IPS DF 6.9 (cell line): ENCODE measurements around the gene KCNQ1OT1.

ENCODE experiments used
- DNase-seq: peaks from one replicate; pipeline ENCODE4 v3.0.0-alpha.2; 2013; ENCODE audit warnings: low read depth, low spot score
- H3K27ac ChIP-seq: one replicate; pipeline ENCODE4 v1.5.1; 2013; ENCODE audit warnings: low read length, control low read depth
- H3K27me3 ChIP-seq: 2 replicates; pipeline ENCODE4 v1.6.1; 2013; ENCODE audit warnings: mild to moderate bottlenecking, low read length; ENCODE audit not compliant: control insufficient read depth, insufficient read depth
- H3K36me3 ChIP-seq: 2 replicates; pipeline ENCODE4 v1.6.1; 2013; ENCODE audit warnings: low read length; ENCODE audit not compliant: control insufficient read depth, insufficient read depth
- H3K4me1 ChIP-seq: 2 replicates; pipeline ENCODE4 v1.6.1; 2013; ENCODE audit warnings: low read length; ENCODE audit not compliant: control insufficient read depth, insufficient read depth
- H3K4me3 ChIP-seq: 2 replicates; pipeline ENCODE4 v1.5.1; 2013; ENCODE audit warnings: mild to moderate bottlenecking, low read length
- H3K9me3 ChIP-seq: 2 replicates; pipeline ENCODE4 v1.6.1; 2013; ENCODE audit warnings: low read length, inconsistent platforms; ENCODE audit not compliant: control insufficient read depth, insufficient read depth
- WGBS: extraction: QIAGEN DNeasy Blood & Tissue Kit; methylation state at CpG from one replicate; pipeline ENCODE4 v1.1.7; 2013; ENCODE audit warnings: mixed read lengths, missing lambda C conversion rate; ENCODE audit not compliant: insufficient read length, insufficient coverage; 5-methylcytosine and 5-hydroxymethylcytosine counted together

The KCNQ1OT1 gene

GRCh38 chr11:2592559-2593392, 107.0 kb downstream of the KCNQ1OT1 start:
- no peak for DNase-seq
- no peaks in the 10 kb centered on the region for H3K36me3 ChIP-seq
- H3K27ac ChIP-seq = no peak overlapping the region
- H3K4me3 ChIP-seq = no peak overlapping the region
- H3K27me3 ChIP-seq = peaks cover 41% of the 10 kb centered on the region
- no peaks in the 10 kb centered on the region; the same call in 1 of the 2 replicates for H3K4me1 ChIP-seq
- H3K9me3 ChIP-seq = no peaks in the 10 kb centered on the region
- WGBS = no CpG with 5 or more reads among the region's 16 CpGs

GRCh38 chr11:2591805-2592204, 108.0 kb downstream of the KCNQ1OT1 start:
- Histone ChIP-seq H3K27me3 (peaks cover 41% of the 10 kb centered on the region), H3K36me3 (no peaks in the 10 kb centered on the region), H3K4me3 (no peak overlapping the region), H3K4me1 (no peaks in the 10 kb centered on the region; the same call in 1 of the 2 replicates), H3K9me3 (no peaks in the 10 kb centered on the region), H3K27ac (no peak overlapping the region)
- no CpG with 5 or more reads among the region's 10 CpGs for WGBS
- DNase-seq = no peak

DNA sequence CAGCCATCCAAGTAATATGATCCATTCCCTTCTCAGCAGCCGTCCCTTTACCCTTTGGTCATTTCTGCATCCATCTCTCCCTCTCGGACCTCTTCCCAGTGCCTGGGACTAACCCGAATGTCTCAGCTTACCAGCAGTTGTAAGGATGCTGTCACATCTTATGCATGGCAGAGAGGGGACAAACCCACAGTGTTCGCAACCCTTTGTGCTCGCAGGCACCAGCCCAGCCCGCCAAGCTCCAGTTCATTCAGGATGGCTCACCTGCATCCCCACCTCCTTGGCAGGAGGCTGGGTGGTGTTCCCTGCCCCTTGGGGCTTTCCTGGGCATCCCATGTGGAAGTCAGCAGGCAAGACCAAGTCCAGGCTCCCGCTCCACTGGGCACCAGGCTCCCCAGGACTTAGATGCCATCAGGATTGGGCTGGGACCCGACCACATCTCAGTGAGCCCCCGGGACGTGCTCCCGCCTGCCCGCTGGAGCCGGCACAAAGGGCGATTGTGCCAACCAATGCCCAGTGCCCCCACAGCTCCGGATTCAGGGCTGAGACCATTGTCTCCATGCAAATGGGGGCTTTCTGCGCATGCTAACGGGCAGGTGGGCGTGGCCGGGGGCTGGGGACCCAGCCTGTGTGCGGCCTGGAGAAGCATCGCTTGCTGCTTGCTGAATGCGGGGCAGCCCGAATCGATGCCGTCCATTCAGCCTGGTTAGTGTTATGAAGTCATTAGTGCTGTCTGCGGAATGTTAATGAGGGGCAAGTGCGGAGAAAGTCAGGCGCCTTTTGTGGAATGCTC, 108.6 kb downstream of the KCNQ1OT1 start:
- Histone ChIP-seq H3K9me3 (no peaks in the 10 kb centered on the region), H3K36me3 (no peaks in the 10 kb centered on the region), H3K27me3 (peaks cover 41% of the 10 kb centered on the region), H3K27ac (no peak overlapping the region), H3K4me1 (no peaks in the 10 kb centered on the region; the same call in 1 of the 2 replicates), H3K4me3 (no peak overlapping the region)
- no CpG with 5 or more reads among the region's 28 CpGs for WGBS
- no peak for DNase-seq

DNA sequence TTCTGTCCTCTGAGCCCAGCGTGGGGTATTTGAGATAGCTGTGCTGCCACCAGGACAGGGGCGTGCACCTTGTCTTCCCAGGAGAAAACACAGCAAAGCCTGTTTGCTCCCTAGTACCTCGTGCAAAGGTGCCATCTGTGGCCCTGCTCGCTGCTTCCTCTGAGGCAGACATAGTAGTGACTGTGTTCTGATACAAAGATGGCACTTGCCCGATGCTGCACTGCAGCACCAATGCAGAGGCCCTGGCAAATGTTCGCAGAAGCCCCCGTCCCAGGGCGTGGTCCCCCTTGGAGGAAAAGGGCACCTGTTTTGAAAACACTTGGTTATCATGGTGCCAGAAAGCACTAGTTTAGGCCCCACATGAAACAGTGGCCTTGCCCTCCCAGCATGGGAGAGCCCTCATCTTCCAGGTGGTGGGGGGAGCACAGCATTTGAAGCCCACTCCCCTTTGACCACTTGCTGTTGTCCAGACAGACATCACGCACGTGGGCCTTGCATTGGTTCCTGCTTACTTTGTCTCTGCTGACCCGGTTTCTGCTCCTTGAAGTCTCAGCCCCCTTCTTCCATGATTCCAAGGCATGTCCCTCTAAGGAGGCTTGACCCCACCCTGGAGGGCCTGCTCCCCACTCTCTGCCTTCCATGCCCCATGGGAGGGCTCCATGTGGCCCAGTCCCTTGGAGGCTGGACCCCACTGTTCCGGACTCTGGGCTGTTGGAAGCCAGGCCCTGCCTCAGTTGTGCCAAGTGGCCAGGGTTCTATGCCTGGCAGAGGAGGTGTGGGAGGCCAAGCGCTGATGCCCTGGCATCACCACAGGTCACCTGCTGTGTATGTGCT, 109.4 kb downstream of the KCNQ1OT1 start:
- no peak overlapping the region for H3K27ac ChIP-seq
- peaks cover 45% of the 10 kb centered on the region for H3K27me3 ChIP-seq
- no peaks in the 10 kb centered on the region; the same call in 1 of the 2 replicates for H3K4me1 ChIP-seq
- no peak for DNase-seq
- no peaks in the 10 kb centered on the region for H3K9me3 ChIP-seq
- no peaks in the 10 kb centered on the region for H3K36me3 ChIP-seq
- no CpG with 5 or more reads among the region's 13 CpGs for WGBS
- H3K4me3 ChIP-seq = no peak overlapping the region

DNA sequence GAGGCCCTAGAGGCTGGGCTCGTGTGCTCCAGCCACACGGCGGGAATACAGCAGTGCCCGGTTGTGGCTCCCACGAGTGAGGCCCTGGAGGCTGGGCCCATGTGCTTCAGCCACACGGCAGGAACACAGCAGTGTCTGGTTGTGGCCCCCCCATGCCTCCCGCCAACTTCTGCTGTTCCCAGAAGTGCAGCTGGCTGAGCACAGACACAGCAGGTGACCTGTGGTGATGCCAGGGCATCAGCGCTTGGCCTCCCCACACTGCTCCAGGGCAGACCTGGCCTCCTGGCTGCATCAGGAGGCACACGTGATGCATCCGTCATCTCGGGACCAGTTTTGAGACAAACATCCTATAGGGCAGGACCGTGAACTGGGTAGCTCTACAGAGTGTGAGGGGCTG, 110.3 kb downstream of the KCNQ1OT1 start:
- H3K36me3 ChIP-seq = no peaks in the 10 kb centered on the region
- no peaks in the 10 kb centered on the region; the same call in 1 of the 2 replicates for H3K4me1 ChIP-seq
- H3K9me3 ChIP-seq = no peaks in the 10 kb centered on the region
- no CpG with 5 or more reads among the region's 12 CpGs for WGBS
- no peak for DNase-seq
- no peak overlapping the region for H3K4me3 ChIP-seq
- peaks cover 49% of the 10 kb centered on the region for H3K27me3 ChIP-seq
- H3K27ac ChIP-seq = no peak overlapping the region

DNA sequence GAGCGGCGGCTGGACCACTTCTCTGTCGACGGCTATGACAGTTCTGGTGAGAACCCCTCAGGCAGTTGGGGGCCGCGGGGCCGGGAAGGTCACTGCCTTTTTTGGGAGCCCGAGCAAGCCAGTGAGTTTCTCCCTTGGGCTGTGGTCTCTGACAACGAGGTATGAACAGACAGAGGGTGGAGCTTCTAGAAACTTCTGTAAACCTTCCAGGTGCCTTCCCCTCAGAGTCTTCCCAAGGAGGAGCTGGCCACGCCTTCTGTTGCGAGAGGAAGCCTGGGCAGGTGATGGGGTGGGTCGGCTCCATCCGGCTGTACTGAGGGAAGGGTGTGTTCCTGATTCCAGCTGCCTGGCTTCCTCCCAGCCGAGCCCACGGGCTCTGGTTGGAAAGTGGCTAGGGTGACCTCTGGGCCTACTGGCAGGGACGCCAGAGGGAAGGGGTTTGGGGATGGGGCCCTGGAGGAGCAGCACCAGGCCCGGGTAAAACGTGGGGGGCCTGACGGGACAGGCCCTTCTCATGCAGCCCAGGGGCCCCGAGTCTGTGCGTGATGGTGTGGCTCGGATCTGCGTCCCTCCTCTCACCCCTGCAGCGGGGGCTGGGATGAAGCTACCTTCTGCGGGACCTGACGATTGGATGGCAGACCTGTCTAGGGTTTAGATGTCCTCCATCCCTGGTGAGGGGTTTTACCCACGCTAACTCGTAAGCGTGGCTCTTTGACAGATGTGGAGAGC, 110.8 kb downstream of the KCNQ1OT1 start:
- no peaks in the 10 kb centered on the region; the same call in 1 of the 2 replicates for H3K4me1 ChIP-seq
- DNase-seq = no peak
- H3K9me3 ChIP-seq = no peaks in the 10 kb centered on the region

GRCh38 chr11:2587976-2588748, 111.6 kb downstream of the KCNQ1OT1 start:
- DNase-seq = no peak
- no peak overlapping the region for H3K4me3 ChIP-seq
- H3K4me1 ChIP-seq = no peaks in the 10 kb centered on the region; the same call in 1 of the 2 replicates
- no CpG with 5 or more reads among the region's 25 CpGs for whole genome bisulfite sequencing
- peaks cover 44% of the 10 kb centered on the region for H3K27me3 ChIP-seq
- no peak overlapping the region for H3K27ac ChIP-seq
- H3K9me3 ChIP-seq = no peaks in the 10 kb centered on the region
- no peaks in the 10 kb centered on the region for H3K36me3 ChIP-seq

More for the DNA sequence above, 110.8 kb downstream of the KCNQ1OT1 start:
- Histone ChIP-seq H3K27me3 (peaks cover 49% of the 10 kb centered on the region), H3K27ac (no peak overlapping the region), H3K36me3 (no peaks in the 10 kb centered on the region), H3K4me3 (no peak overlapping the region)
- WGBS = no CpG with 5 or more reads among the region's 29 CpGs

DNA sequence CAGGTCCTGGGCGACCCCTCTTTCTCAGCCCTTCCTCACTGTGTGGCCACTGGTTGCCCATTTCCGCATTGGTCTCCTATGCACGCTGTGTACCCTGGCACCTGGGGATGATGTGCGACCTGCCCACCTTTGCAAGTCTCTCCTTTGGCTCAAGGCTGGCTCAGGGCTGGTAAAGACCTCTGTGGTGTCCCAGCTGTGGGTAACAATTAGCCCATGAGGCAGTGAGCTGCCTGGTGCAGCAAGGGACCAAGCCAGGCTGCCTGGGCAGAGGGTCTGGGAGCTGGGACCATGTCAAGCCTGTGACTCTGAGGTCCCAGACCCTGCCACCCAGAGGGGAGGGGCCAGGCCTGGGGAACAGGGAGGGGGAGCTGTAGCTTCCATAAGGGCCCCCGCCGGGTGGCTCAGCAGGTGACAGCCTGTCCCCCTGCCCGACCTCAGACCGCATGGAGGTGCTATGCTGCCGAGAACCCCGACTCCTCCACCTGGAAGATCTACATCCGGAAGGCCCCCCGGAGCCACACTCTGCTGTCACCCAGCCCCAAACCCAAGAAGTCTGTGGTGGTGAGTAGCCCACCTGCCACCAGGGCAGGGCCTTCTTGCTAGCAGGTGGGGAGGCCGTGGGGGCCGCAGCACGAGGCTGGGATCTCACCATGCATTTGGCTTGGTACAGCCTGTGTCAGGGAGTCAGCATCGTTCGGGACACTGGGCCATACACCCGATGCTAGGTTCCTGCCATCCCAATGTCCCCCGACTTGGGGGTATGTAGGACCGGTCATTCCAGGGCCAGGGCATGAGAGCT, 112.5 kb downstream of the KCNQ1OT1 start:
- no peaks in the 10 kb centered on the region for H3K36me3 ChIP-seq
- no peaks in the 10 kb centered on the region; the same call in 1 of the 2 replicates for H3K4me1 ChIP-seq
- no peak overlapping the region for H3K27ac ChIP-seq
- peaks cover 38% of the 10 kb centered on the region for H3K27me3 ChIP-seq
- no peak for DNase-seq
- H3K4me3 ChIP-seq = no peak overlapping the region
- H3K9me3 ChIP-seq = no peaks in the 10 kb centered on the region
- WGBS = no CpG with 5 or more reads among the region's 20 CpGs

DNA sequence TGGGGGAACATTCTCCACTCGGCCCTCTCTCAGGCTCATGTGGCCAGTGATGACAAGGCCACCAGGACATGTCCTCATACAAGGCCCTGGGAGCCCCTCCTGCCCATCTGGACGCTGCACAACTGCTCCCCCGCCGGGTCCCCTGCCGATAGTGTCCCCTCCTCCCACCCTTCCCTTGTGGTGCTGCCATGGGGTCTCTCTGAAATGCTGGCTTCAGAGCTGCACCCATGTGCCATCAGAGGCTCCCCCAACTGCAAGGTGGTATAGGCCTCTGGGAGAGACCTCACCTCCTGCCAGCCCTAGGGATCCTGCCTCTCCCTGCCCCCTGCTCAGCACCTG, 113.0 kb downstream of the KCNQ1OT1 start:
- no peak overlapping the region for H3K27ac ChIP-seq

More for the DNA sequence above, 113.0 kb downstream of the KCNQ1OT1 start:
- no CpG with 5 or more reads among the region's 5 CpGs for WGBS
- no peak overlapping the region for H3K4me3 ChIP-seq
- DNase-seq = no peak
- H3K27me3 ChIP-seq = peaks cover 33% of the 10 kb centered on the region
- H3K9me3 ChIP-seq = no peaks in the 10 kb centered on the region
- no peaks in the 10 kb centered on the region; the same call in 1 of the 2 replicates for H3K4me1 ChIP-seq
- no peaks in the 10 kb centered on the region for H3K36me3 ChIP-seq
